GM12801 (cell line): Measurements from ENCODE around the gene USP10.

Experiments
- TF ChIP-seq, protein P1 (sequence below): IDR thresholded peaks from one replicate; pipeline ENCODE4 v1.5.1; 2011; ENCODE audit warnings: control low read depth; ENCODE audit not compliant: insufficient read length; ENCODE audit errors: extremely low read depth

The USP10 gene

DNA sequence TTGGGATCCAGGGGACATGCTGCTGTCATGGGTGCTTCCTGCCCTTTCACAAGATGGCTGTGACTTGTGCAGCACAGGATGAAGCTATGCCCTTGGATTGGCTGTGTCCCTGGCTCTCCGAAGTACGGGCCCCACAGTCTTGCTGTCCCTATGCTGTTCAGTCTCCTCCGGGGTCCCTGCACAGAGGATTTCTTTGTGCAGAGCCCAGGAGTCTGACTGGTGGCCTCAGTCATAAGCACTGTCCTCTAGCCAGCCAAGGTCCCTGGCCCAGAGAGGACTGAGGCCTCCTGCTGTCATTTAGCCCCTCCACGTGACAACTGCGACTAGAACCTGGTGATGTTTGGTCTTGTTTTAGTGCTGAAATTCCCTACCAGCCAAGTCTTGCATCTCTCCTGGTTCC is 77.6 kb downstream of the USP10 start:
- TF ChIP-seq, protein P1, sequence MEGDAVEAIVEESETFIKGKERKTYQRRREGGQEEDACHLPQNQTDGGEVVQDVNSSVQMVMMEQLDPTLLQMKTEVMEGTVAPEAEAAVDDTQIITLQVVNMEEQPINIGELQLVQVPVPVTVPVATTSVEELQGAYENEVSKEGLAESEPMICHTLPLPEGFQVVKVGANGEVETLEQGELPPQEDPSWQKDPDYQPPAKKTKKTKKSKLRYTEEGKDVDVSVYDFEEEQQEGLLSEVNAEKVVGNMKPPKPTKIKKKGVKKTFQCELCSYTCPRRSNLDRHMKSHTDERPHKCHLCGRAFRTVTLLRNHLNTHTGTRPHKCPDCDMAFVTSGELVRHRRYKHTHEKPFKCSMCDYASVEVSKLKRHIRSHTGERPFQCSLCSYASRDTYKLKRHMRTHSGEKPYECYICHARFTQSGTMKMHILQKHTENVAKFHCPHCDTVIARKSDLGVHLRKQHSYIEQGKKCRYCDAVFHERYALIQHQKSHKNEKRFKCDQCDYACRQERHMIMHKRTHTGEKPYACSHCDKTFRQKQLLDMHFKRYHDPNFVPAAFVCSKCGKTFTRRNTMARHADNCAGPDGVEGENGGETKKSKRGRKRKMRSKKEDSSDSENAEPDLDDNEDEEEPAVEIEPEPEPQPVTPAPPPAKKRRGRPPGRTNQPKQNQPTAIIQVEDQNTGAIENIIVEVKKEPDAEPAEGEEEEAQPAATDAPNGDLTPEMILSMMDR, result no peak

DNA sequence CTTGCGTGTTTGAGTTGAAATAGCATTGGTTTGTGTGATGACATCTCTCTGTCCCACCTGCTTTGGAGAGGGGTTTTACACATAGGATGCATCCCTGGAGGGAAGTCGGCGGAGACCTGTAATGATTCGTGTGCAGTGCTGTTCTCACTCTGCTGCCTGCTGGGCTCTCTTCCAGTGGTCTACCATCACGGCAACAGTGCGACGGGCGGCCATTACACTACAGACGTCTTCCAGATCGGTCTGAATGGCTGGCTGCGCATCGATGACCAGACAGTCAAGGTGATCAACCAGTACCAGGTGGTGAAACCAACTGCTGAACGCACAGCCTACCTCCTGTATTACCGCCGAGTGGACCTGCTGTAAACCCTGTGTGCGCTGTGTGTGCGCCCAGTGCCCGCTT is 78.9 kb downstream of the USP10 start:
- TF ChIP-seq, protein P1, result no peak

DNA sequence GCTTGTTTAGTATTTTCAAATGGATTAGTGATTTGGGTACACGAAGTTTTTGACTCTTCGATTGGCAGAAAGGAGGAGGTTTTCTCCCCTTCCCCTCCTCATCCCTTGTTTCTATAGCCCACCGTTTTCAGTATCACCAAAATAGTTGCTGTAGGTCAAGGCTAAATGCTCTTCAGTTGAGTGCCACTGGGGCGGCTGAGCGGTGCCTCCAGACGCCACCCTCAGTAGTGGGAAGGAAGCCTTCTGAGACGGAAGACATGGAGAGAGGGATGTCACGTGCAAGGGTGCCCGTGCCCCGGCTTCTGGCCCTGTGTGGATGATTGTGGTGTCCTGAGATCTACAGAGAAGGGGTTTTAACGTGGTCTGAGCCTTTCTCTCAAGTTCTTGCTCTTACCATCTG is 80.3 kb downstream of the USP10 start:
- TF ChIP-seq, protein P1, result no peak

DNA sequence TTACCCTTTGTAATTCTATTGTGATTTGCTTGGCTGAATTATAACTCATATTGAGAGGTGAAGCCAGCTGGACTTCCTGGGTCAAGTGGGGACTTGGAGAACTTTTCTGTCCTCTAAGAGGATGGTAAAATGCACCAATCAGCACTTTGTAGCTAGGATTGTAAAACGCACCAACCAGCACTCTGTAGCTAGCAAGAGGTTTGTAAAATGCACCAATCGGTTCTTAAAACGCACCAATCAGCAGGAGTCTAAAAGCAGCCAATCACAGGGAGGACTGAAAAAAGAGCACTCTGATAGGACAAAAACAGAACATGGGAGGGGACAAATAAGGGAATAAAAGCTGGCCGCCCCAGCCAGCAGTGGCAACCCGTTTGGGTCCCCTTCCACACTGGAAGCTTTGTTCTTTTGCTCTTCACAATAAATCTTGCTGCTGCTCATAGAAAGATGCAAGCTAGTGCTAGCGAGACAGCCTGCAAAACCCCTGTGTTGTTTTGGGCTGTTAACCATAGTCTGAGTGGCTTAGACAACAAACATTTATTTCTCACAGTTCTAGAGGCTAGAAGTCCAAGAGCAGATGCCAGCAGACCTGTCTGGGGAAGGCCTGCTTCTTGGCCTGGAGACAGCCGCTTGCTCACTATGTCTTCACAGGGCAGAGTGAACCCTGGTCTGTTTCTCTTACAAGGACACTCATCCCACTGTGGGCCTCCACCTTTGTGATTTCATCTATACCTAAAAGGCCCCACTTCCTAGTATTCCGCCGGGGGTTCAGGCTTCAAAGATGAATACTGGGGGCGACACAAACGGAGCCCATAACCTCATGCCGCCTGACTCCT is 81.0 kb downstream of the USP10 start:
- TF ChIP-seq, protein P1, result no peak

DNA sequence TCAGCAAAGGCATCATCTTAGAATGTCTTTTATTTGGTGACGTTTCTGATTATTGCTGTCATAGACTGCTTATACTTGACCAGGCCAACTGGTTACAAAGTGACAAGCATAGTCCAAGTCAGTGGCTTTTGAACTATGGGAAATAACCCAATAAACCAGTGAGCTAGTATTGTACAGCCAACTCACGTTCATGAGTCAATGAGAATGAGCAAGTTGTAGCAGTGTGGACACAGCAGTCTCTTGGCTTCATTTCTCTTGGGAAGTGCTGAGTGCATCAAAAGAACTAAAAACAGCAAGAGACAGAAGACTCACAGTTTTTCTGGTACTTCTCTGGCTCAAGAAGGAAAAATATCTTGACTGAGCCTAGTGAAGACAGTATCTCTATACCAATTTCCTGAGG is 83.0 kb downstream of the USP10 start:
- TF ChIP-seq, protein P1, result no peak

DNA sequence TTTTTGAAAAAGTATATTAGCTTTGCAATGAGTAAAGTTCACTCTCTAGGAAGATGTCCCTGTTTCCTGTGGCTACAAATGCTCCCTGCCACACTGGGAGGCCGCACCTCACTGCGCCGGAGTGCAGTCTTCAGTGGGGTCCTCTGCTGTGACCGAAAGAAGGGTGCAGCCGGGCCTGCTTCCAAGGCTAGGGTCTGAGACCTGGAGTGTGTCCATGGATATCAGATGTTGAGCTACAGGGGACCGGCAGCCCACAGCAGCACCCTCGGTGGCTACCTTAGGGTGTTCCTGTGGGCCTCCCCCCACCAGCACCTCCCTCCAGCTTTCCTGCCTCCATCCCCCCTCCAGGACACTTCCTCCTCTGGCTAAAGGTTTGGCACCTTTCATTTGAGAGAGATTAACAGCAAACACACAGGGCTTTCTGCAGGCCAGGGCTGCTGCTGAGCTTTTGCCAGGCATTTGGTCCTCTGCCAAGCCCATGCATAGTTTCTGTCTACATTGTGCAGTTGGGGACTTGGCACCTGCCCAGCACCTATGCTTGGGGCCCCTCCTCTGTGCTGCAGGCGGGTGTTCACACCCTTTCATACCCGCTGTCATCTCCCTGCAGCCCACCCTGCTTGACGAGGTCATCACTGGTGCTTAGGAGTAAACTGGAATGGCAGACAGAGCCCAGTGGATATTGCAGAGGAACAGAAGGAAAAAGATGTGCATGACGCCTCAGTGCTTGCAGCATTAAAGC is 86.2 kb downstream of the USP10 start:
- TF ChIP-seq, protein P1, result no peak

DNA sequence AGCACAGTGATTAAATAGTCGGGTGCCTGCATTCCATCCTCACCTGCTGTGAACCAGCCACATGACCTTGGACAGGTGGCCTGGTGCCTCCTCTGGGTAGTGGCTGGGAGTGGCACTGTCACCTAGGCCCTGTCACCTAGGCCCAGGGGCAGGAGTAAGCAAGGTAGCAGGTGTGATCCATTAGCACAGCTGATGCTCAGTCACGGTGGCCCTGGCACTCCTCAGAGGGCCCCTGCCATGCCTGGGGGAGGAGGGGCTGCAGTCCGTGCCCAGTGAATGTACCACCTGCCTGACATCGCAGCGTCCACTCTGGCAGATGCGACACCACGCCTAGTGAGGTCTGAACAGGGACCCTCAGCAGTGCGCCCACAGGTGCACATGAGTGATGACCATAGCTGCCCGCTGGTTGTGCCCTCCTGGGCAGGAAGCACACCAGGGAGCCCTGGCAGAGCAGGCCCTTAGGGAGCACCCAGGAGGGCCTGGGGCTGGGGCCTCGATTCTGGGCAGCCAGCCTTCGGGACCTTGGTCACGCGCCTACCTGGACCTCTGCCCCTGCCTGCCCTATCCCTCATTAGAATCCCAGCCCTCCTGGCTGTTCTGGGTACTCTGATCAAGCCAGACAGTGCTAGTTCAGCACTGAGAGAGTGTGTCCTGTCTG is 86.9 kb downstream of the USP10 start:
- TF ChIP-seq, protein P1, result no peak
